Muscle of arm (tissue), 12 donors: ENCODE measurements around the gene B4GALT5. TPM values are rescaled to one million over a fixed set of nuclear protein-coding genes. Genes with fewer than 3 reads are reported as not detected.

Experiments used
- DNase-seq: peaks from one replicate; pipeline ENCODE4 v3.0.0-alpha.2; 2013
- polyA plus RNA-seq, 12 donors: library from polyadenylated mRNA; unstranded; fragments of 120-200 nt; gene quantifications; one replicate each; pipeline ENCODE4 v1.2.1, GENCODE V29; 2013; ENCODE audit not compliant: insufficient read length in 12 of 12

Gene B4GALT5
- polyA plus RNA-seq, 12 donors = 30.5 to 148 (median 36.2) TPM

DNA sequence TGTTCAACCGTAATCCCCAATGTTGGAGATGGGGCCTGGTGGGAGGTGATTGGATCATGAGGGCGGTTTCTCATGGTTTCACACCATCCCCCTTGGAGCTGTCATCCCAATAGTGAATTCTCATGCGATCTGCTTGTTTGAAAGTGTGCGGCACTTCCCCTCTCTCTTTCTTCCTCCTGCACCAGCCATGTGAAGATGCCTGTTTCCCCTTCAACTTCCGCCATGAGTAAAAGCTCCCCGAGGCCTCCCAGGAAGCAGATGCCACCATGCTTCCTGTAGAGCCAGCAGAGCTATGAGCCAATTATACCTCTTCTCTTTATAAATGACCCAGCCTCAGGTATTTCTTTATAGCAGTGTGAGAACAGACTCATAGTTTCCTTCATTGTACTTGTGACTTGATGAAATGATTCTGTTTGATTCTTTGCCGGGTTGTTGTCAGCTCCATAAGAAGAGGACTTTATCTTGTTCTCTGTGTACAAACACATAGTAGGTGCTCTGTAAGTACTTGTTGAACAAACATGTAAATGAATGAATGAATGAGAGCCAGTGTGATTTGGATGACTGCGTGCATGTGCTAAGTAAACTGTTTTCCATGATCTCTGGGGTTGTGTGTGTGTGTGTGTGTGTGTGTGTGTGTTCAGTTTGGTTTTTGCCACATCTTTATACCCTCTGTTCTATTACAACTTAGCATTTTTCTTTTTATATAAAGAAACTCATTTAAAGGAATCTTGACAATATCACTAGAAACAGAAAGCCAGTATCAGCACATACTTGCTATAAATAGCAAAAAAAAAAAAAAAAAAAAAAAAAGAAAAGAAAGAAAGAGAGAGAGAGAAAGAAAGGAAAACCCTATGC is 123.3 kb downstream of the B4GALT5 start:
- no peak for DNase-seq

DNA sequence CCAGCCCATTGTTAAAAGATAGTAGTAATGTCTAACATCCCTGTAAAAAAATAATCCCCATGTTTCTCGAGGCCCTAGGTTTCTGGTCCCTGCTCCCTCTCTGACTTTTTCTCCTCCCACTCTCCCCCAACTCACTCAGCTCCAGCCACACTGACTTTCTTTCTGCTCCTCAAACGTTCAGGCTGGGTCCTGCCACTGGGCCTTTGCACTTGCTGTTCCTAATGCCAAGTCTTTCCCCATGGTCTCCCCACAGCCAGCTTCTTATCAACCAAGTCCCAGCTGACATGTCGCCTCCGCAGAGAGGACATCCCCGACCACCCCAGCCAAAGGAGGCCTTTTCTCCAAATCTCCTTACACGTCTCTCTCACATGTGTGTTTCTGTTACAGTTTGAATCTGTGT is 123.9 kb downstream of the B4GALT5 start:
- DNase-seq = no peak

GRCh38 chr20:49587111-49587570 is 126.5 kb downstream of the B4GALT5 start:
- no peak for DNase-seq

DNA sequence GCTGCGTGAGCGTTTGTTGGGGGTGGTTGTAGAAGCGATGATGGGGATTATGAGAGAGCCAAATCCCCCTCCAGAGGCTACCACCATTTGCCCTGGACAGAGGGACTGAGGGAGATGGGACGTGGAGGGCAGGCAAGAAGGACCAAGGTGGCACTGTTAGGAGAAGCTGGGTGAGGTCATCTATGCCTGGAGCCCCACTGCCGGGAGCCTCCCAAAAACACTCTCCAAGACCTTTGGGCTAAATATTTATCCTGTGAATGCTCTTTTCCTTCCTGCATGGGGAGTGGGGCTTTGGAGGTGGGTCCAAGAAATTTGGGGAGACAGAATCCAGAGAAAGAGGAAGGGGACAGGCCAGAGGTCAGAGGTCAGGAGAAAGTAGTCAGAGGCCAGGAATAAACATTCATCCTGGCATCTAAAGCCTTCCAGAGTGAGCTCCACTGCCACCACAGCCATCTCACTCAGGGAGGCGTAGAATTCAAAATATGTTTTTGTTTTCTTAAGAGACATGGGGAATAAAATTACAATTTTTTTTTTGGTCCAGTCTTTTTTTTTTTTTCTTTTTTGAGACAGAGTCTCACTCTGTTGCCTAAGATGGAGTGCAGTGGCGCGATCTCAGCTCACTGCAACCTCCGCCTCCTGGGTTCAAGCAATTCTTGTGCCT is 128.0 kb downstream of the B4GALT5 start:
- DNase-seq = no peak

GRCh38 chr20:49584418-49585382 is 129.0 kb downstream of the B4GALT5 start:
- no peak for DNase-seq

- peak; percentile 88 for DNase-seq
Measured at GRCh38 chr20:49583669-49584417, 129.8 kb downstream of the B4GALT5 start.

DNA sequence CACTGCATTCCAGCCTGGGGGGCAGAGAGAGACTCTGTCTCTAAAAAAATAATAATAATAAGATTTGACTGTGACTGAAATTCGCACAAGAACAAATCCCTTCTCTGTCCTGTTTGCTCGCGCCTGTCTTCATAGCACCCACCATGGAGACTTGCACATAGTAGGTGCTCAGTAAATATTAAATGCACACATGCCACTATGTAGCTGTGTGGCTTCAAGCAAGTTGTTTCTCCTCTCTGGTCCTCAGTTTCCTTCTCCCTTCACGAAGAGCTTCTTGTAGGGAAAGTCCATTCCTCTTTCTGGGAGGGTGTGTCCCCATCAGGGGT is 130.4 kb downstream of the B4GALT5 start:
- no peak for DNase-seq

Other genes with a start within 250 kb of the B4GALT5 start
- 10 to 100 TPM in 4 of 12 donors, 1 to 10 TPM in 7, not detected in 1; 4.3 to 13.6 (median 9.8) TPM for gene KCNB1, start 231.2 kb downstream of the B4GALT5 start, polyA plus RNA-seq
- 10 to 100 TPM in 11 of 12 donors, not detected in 1; 20.4 to 35.3 (median 26.5) TPM for gene PTGIS, start 145.7 kb downstream of the B4GALT5 start, polyA plus RNA-seq
- gene SLC9A8, start 99.0 kb upstream of the B4GALT5 start, polyA plus RNA-seq = 1 to 10 TPM in 11 of 12 donors, not detected in 1; 3.9 to 7.5 (median 5.6) TPM
- gene SPATA2, start 201.7 kb upstream of the B4GALT5 start, polyA plus RNA-seq = 1 to 10 TPM in 11 of 12 donors, not detected in 1; 4.8 to 6.8 (median 5.8) TPM
- 10 to 100 TPM in 11 of 12 donors, not detected in 1; 34.0 to 56.9 (median 40.4) TPM for gene RNF114, start 222.5 kb upstream of the B4GALT5 start, polyA plus RNA-seq